RWPE1 (cell line): ENCODE data around the gene NAA50.

Experiments
- CTCF ChIA-PET: fragments of 350-600 bp; sonication (Branson Sonifier 250); formaldehyde crosslinking; extraction: SDS; loops from one replicate; lab custom pipeline; 2021; lab: Yijun Ruan, JAX
- POLR2A ChIA-PET: fragments of 400-600 bp; formaldehyde crosslinking; extraction: SDS; loops from one replicate; lab custom pipeline; 2020; ENCODE audit warnings: antibody characterized with exemption; ENCODE audit not compliant: low non-redundant PET; lab: Yijun Ruan, JAX
- DNase-seq: peaks from one replicate; pipeline ENCODE4 v3.0.0; 2012; ENCODE audit warnings: low spot score
- H3K27ac ChIP-seq: fragments of 450-650 bp; 2 replicates; pipeline ENCODE4 v1.5.1; 2017
- CTCF ChIP-seq: fragments of 450-650 bp; conservative IDR thresholded peaks from 2 replicates; pipeline ENCODE4 v1.5.1; 2017; ENCODE audit warnings: low read depth, mild to moderate bottlenecking

The NAA50 gene

GRCh38 chr3:113695431-113695785 is 50.6 kb downstream of the NAA50 start:
- CTCF ChIA-PET = interaction anchor here (0.5 kb wide), 1 partner anchor 25 kb away, joined by 3 read pairs; no protein-coding TSS in a partner anchor
- H3K27ac ChIP-seq = peak overlapping the region; percentile 92
- peak; percentile 11 for DNase-seq
- TF ChIP-seq CTCF = no peak
- POLR2A ChIA-PET = no interaction called here

- no peak overlapping the region for H3K27ac ChIP-seq
- ChIA-PET POLR2A (no interaction called here), CTCF (no interaction called here)
- no peak for DNase-seq
- TF ChIP-seq CTCF = no peak
These were observed 55.6 kb downstream of the NAA50 start for GRCh38 chr3:113690482-113690881.

GRCh38 chr3:113685956-113686721 is 59.9 kb downstream of the NAA50 start:
- ChIA-PET POLR2A (no interaction called here), CTCF (no interaction called here)
- TF ChIP-seq CTCF = no peak
- DNase-seq = no peak
- H3K27ac ChIP-seq = no peak overlapping the region

- no peak for DNase-seq
- CTCF ChIA-PET = no interaction called here
- no peak overlapping the region for H3K27ac ChIP-seq
- POLR2A ChIA-PET = no interaction called here
- no peak for TF ChIP-seq CTCF
These were observed 60.9 kb downstream of the NAA50 start for GRCh38 chr3:113685124-113685523.

GRCh38 chr3:113684271-113684819 is 61.7 kb downstream of the NAA50 start:
- CTCF ChIA-PET = interaction anchor here (0.5 kb wide), 1 partner anchor 160 kb away, joined by 4 read pairs; no protein-coding TSS in a partner anchor
- no peak for TF ChIP-seq CTCF
- POLR2A ChIA-PET = no interaction called here
- H3K27ac ChIP-seq = no peak overlapping the region
- DNase-seq = no peak

- no peak for TF ChIP-seq CTCF
- ChIA-PET POLR2A (no interaction called here), CTCF (no interaction called here)
- no peak for DNase-seq
- H3K27ac ChIP-seq = no peak overlapping the region
These were observed 67.3 kb downstream of the NAA50 start for GRCh38 chr3:113678773-113679172.
